A673 (cell line): Measurements from ENCODE around the gene ANKRD53.

Experiments
- CTCF ChIP-seq: fragments of 300-800, 200-600 bp; sonication (generic); conservative IDR thresholded peaks from 2 replicates; pipeline ENCODE4 v1.5.1; 2017; ENCODE audit warnings: low read depth, mild to moderate bottlenecking, antibody characterized with exemption, low read length, moderate library complexity, mixed read lengths
- EZH2 ChIP-seq: fragments of 200-600 bp; sonication (generic); IDR thresholded peaks from 2 replicates; pipeline ENCODE4 v1.6.1; 2017; ENCODE audit warnings: borderline replicate concordance, low read depth, mild to moderate bottlenecking, mixed read lengths, antibody characterized with exemption, low read length; ENCODE audit not compliant: poor library complexity, severe bottlenecking

GRCh38 chr2:70991742-70992141, 13.3 kb downstream of the ANKRD53 start:
- TF ChIP-seq CTCF (no peak), EZH2 (no peak)
